COLO668 (cell line): ENCODE data around the gene TPK1.

Source experiments
- DNase-seq: peaks from one replicate; lab custom pipeline; 2025; ENCODE audit not compliant: unreplicated experiment; lab: John Stamatoyannopoulos, UW

The TPK1 gene

GRCh38 chr7:144835652-144836544, at the start of gene TPK1:
TPK1 (minus strand) TSS chr7:144836053; CDS start chr7:144835602, 451 bp downstream.
- peak; percentile 94 for DNase-seq

GRCh38 chr7:144885478-144885877, 49.6 kb upstream of the TPK1 start:
- DNase-seq = no peak

DNA sequence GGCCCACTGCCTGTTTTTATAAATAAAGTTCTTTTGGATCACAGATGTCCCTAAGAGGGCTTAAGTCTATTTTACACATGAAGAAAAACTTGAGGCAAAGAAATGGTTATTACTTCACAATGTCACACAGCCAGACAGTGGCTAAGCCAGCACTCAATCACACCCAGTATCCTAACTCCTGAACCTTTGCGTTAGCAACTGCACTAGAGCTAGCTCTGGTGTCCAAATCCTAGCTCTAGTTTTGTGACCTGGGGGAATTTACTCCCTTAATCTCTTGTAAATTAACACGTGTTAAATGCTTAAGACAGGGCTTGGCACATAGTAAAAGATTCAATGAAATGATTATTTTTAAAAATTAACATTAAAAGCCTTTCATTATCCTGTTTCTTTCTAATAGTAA, 49.0 kb upstream of the TPK1 start:
- no peak for DNase-seq

DNA sequence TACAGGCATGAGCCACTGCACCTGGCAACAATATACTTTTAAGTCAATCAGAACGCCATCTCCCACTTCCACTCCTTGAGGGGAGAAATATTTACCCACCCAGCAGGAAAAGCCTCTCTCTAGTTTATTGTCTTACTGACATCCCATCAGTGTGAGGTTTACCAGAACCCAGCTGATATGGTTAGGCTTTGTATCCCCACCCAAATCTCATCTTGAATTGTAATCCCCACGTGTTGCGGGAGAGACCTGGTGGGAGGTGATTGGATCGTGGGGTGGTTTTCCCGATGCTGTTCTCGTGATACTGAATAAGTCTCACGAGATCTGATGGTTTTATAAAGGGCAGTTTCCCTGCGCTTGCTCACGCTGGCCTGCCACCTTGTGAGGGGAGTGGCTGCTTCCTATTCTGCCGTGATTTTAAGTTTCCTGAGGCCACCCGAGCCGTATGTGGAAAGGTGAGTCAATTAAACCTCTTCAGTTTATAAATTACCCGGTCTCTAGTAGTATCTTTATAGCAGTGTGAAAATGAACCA, 37.5 kb upstream of the TPK1 start:
- no peak for DNase-seq

DNA sequence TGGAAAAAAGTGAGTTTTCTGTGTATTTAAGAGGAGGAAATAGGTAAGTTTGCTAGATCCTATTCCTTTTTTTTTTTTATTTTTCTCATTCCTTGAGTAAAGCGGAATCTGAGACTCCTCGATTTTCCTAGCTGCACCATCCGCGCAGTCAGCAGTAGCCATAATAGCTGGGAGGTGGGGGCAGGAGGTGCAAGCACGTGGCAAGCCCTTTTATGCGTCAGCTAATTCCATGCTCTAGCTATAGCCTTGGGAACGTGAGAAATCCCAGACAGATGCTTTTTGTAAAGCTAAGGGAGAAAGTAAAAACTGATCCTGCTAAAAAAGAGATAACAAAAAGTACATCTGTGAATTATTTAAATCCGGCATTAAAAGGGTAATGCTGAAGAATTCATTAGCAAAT, 33.2 kb upstream of the TPK1 start:
- no peak for DNase-seq

DNA sequence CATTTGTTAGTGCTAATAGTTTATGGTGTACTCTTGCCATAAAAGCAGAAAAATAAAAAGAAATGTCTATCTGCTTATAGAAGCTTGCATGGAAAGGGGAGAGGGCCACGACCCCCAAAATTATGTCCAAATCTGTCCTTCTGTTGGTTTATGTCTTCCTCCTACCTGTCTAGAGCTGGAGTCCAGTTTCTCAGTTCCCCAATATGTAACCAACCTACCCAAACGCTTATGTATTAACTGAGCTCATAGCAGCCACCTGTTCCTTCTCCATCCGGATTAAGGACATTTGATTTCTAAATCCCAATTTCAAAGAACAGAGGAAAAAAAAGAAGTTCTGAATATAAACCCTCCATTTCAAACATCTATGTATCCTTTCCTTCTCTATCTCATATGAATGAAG, 30.3 kb upstream of the TPK1 start:
- no peak for DNase-seq

DNA sequence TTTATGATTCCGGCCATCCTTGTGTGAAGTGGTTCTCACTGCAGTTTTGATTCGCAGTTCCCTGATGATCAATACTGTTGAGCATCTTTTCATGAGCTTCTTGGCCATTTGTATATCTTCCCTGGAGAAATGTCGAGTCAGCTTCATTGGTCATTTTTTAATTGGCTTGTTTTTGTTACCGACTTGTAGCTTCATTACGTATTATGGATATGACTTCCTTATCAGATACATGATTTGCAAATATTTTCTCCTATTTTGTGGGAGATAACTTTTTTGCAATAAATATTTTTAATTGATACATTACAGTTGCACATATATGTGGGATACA, 27.4 kb upstream of the TPK1 start:
- no peak for DNase-seq

DNA sequence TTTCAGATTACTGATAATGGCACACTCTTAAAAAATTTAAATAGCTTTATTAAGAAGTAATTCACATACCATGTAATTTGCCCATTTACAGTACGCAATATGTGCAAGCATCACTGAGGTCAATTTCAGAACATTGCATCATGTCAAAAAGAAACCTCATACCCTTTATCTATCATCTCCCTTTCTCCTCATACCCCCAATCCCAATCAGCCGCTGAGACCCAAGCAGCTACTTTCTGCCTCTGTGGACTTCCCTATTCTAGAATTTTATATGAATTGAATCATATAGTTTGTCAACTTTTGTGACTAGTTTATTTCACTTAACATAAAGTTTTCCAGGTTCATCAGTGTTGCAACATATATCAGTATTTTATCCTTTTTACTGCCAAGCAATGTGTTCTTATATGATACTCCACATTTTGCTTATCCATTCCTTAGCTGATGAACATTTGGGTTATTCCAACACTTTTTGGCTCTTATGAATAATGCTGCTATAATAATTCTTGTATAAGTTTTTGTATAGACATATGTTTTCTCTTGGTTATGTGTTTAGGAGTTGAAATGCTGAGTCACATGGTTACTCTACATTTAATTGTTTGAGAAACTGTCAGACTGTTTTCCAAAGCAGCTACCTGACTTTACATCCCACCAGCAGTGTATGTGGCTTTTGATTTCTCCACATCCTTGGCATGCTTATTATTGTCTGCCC, 26.9 kb upstream of the TPK1 start:
- DNase-seq = no peak

- DNase-seq = no peak
Observed at GRCh38 chr7:144859739-144860138, 23.9 kb upstream of the TPK1 start.

DNA sequence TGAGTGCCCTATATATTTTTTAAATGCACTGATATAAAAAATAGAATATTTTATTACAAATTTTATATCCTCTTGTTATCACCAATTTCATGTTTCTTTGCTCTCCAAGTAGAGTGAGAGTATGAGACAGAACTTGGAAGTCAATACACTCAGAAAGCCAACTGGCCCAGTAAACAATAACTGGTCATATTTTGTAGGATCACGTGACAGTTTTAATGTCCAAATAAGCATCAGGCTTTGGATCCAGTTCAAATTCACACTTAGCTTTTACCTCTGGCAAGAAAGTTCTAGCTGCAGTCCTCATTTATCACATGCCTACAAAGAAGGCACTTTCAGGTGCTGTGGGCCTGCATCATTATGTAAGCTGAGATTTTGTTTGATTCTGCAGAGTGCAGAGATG, 21.6 kb upstream of the TPK1 start:
- no peak for DNase-seq

DNA sequence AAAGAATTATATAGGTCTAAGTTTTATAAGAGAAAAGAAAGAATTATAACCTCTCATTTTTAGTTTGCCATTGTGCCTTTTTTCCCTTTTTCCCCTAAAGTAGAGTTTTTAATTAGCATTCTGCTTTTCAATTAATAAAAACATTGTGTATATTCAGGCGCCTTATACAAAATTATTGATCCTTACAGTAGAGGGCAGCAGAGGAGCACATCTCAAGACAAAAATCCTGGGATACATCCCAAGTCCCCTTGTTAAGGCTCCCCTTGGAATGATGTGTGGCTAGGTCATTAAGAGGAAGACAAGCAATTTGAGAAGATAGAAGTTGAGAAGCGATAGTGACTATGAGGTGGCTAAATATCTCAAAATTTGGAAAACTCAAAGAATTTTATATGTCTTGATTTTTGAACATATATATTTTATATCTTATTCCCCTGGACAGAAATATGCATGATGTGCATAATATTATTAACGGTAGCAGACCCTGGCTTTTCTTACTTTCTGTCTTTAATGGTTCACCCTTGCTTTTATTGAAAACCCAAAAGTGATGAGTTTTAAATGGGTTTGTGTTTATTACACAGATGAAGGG, 19.1 kb upstream of the TPK1 start:
- DNase-seq = peak; percentile 3

DNA sequence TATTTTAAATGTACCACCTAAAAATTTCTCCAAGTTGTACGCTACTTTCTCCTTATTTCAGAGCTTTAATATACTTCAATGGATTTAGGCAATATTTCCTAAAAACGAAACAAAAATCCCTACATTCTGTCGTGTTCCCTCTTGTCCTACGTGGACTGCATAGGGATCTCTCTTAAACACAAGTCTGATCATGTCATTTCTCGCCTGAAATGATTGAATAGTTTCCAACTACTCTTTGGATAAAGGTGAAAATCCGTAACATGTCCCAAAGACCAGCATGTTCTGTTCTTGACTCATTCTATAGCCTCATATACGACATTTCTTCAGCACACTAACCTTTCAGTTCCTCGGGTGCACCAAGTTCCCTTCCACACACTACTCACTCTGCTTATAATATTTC, 17.7 kb upstream of the TPK1 start:
- no peak for DNase-seq

DNA sequence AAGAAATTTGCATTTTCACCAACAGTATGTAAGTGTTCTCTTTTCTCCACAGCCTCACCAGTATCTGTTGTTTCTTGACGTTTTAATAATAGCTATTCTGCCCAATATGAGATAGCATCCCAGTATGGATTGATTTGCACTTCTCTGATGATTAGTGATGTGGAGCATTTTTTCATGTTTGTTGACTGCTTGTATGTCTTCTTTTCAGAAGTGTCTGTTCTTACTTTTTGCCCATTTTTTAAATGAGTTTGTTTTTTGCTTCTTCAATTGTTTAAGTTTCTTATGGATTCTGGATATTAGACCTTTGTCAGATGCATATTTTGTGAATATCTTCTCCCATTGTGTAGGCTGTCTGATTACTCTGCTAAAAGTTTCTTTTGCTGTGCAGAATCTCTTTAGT, 12.2 kb upstream of the TPK1 start:
- DNase-seq = no peak

- no peak for DNase-seq
Observed at GRCh38 chr7:144842377-144842851, 6.6 kb upstream of the TPK1 start.

GRCh38 chr7:144836545-144836842, 641 bp upstream of the TPK1 start:
- DNase-seq = no peak

DNA sequence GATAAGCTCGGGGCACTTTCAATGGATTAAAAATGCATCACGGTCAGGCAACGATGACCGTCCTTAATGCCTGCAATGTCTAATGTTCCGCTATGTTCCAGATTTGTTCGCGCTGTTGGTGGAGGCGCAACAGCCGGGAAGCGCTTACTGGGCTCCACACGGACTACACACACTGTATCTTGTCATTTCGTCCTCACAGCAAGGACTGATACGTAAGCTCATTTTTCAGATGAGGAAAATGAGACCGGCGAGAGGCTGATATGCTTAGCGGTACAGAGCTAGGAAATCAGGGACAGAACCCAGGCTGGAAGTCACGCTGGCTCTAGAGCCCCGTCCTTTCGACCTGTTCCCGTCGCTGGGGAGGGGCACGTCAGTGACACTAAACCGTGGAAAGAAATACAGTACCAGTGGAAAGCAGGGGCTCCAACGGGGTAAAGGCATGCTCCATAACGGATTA, 670 bp downstream of the TPK1 start:
- peak; percentile 68 for DNase-seq

DNA sequence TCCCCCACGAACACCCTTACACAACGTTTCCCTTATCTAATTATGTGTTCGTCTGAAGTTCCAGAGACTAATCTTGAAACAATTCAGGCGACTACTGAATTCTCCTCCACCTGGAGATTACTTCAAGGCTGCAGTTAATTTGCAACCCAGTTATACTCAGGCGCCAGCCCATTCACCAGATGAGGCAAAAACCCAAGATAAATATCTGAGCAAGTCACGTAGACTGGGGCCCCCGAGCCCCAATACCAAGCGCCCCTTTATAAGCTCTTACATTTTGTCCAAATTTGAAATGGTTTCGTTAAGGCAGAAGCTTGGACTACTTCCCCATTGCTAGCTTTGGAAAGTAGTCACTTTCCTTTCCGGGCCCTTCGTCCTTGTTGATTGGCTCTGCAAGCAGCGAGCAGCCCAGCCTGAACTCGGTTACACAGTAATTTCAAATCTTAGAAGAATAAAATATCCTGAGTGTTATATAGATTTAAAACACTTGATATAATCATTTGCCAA, 1.2 kb downstream of the TPK1 start:
- no peak for DNase-seq

DNA sequence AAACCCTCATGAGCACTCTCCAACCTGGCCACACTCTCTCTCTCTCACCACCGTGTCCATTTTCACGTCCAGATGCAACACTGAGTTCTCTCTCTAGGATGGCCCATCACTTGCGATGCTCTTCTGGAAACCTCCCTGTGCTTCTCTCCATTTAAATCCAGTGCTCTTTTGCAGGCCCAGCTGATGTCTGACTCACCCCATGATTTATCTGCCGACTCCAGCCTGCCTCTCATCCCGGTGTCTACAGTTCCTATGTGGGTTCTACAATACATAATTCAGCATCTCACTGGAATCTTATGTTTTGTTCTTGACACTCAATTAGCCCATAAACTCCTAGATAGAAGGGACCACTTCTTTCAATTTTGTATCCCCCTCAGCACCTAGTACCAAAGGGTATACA, 5.0 kb downstream of the TPK1 start:
- no peak for DNase-seq

DNA sequence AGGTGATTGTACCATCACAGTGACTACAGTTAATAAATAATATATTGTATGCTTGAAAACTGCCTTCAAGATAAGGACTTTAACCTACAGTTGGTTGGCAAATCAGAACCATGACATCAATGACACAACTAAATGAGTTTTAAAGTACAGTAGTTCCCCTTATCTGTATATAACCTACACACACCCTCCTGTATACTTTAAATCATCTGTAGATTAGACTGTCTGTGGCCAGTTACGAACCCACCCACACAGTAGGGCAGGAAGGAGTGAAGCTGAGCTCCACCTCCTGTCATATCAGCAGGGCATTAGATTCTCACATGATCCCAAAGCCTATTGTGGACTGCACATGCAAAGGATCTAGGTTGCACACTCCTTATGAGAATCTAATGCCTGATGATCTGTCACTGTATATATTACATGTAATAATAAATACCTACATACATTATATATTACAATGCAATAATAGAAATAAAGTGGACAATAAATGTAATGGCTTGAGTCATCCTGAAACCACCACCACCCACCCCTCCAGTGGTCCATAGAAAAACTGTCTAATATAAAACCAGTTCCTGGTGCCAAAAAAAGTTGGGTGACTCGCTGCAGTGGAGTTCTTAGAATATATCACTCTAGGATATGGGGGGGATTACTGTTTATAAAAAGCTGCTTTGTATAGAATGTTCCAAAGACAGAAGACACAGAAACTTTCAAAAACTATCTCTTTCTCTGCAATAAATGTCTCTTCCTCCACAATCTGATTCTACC, 5.6 kb downstream of the TPK1 start:
- DNase-seq = no peak

DNA sequence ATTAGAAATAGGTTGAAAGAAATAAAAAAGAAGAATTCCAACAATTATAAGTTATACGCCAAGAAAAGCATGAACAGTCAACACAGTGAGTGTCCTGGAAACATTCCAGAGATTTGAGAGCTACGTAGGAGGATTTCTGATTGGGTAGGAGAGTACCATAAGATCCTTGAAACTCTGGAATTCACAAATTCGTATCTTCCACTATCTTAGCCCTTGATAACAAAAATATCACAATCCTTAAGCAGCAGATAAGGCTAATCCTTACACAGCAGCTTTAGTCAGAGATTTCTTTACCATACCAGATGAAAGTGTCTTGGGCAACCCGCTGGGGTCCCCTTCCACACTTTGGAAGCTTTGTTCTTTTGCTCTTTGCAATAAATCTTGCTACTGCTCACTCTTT, 8.2 kb downstream of the TPK1 start:
- DNase-seq = no peak

GRCh38 chr7:144826208-144826607, 9.6 kb downstream of the TPK1 start:
- no peak for DNase-seq
